Brain microvascular endothelial cell (primary cell): Measurements from ENCODE around the gene RBPJL.

Source experiments
- DNase-seq: peaks from one replicate; pipeline ENCODE4 v3.0.0-alpha.2; 2020
- H3K27ac ChIP-seq: fragments of 250-450 bp; sonication (Bioruptor Pico); 2 replicates; pipeline ENCODE4 v1.5.1; 2020; ENCODE audit warnings: mild to moderate bottlenecking, moderate library complexity
- H3K27me3 ChIP-seq: fragments of 250-450 bp; sonication (Bioruptor Pico); replicated peaks from 2 replicates; pipeline ENCODE4 v1.5.1; 2020; ENCODE audit warnings: mild to moderate bottlenecking
- H3K36me3 ChIP-seq: fragments of 250-450 bp; sonication (Bioruptor Pico); replicated peaks from 2 replicates; pipeline ENCODE4 v1.5.1; 2020; ENCODE audit warnings: mild to moderate bottlenecking
- H3K4me3 ChIP-seq: 2 replicates; pipeline ENCODE4 v1.5.1; 2011; ENCODE audit warnings: low read depth, mild to moderate bottlenecking, control low read depth, low read length, moderate library complexity
- in situ Hi-C: cut with HindIII; loops from 2 replicates; pipeline ENCODE4 v1.10.0; 2017; ENCODE audit warnings: low sequenced_read_pairs, low pct_ligation_motif_present
- TF ChIP-seq, protein P1 (sequence below): IDR thresholded peaks from 2 replicates; pipeline ENCODE4 v1.5.1; 2011; ENCODE audit warnings: low read depth, mild to moderate bottlenecking, moderate library complexity, low read length, control low read depth, inconsistent platforms; ENCODE audit errors: missing control alignments

Gene RBPJL

DNA sequence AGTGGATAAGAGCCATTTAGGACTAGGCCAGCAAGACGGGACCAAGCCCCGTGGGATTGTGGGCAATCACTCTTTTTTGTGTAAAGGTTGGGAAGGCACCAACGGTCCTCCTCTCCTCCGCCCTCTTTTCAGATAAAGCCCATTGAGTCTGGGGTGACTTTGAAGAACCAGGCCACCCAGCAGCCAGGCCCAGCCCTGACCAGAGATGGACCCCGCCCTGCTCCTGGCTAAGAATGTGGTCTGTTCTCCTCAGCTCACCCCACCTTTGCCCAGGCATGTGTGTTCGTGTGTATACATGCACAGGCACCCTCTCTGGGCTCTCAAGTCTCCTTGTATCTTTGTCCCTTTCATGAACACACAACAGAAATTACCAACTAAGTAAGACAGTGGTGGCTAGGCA, 32.4 kb downstream of the RBPJL start:
- Histone ChIP-seq H3K27me3 (no peaks in the 10 kb centered on the region), H3K36me3 (peaks cover 42% of the 10 kb centered on the region), H3K4me3 (no peak overlapping the region), H3K27ac (no peak overlapping the region)
- in situ Hi-C loops: no loop called here
- no peak for DNase-seq
- TF ChIP-seq, protein P1, sequence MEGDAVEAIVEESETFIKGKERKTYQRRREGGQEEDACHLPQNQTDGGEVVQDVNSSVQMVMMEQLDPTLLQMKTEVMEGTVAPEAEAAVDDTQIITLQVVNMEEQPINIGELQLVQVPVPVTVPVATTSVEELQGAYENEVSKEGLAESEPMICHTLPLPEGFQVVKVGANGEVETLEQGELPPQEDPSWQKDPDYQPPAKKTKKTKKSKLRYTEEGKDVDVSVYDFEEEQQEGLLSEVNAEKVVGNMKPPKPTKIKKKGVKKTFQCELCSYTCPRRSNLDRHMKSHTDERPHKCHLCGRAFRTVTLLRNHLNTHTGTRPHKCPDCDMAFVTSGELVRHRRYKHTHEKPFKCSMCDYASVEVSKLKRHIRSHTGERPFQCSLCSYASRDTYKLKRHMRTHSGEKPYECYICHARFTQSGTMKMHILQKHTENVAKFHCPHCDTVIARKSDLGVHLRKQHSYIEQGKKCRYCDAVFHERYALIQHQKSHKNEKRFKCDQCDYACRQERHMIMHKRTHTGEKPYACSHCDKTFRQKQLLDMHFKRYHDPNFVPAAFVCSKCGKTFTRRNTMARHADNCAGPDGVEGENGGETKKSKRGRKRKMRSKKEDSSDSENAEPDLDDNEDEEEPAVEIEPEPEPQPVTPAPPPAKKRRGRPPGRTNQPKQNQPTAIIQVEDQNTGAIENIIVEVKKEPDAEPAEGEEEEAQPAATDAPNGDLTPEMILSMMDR: no peak

DNA sequence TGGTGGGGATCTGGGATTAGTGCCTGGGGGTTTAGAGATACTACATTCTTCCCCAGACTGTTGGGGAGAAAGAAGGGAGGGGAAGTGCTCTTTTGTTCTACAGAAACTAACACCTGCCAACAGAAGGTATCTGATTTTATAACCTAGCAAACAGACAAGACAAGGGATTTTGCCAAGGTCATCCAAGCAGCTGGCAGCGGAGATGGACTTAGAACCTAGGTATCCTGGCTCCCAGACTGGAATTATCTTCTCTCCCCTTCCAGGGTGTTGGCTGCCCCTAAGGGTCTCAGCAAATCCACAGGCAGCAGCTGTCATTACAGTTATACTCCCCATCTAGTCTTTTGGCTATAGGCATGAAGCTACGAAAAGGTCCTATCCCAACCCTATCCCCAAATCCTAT, 33.2 kb downstream of the RBPJL start:
- TF ChIP-seq, protein P1: no peak
- Histone ChIP-seq H3K27me3 (no peaks in the 10 kb centered on the region), H3K27ac (no peak overlapping the region), H3K4me3 (no peak overlapping the region), H3K36me3 (peaks cover 42% of the 10 kb centered on the region)
- DNase-seq: no peak
- in situ Hi-C loops: no loop called here

DNA sequence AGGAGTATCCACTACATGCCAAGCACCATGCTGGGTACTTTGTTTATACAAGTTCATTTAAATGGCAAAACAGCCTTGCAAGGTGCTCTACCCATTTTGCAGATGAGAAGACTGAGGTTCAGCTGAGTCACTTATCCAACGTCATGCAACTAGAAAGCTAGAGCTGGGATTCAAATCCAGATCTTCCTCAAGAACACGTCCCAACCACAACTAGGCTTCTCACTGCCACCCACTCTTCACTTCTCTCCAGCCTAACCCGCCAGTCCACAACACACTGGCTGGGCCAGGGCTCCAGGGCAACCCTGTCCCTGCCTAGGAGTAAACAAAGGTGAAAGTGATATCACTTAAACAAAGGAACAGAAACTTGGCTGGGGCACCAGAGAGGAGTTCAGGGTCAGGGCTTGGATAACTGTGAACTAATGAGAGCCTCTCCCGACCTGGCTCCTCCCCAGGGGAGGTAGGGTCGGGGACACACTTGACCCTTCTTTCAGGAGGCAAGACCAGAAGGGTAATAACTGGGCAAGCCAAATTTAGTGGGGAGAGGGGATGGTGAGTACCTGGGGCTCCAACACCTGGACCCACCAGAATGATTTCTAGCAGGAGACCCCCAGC, 33.7 kb downstream of the RBPJL start:
- Histone ChIP-seq H3K4me3 (no peak overlapping the region), H3K36me3 (peaks cover 37% of the 10 kb centered on the region), H3K27ac (no peak overlapping the region), H3K27me3 (no peaks in the 10 kb centered on the region)
- no peak for DNase-seq
- TF ChIP-seq, protein P1: no peak
- in situ Hi-C loops: no loop called here

DNA sequence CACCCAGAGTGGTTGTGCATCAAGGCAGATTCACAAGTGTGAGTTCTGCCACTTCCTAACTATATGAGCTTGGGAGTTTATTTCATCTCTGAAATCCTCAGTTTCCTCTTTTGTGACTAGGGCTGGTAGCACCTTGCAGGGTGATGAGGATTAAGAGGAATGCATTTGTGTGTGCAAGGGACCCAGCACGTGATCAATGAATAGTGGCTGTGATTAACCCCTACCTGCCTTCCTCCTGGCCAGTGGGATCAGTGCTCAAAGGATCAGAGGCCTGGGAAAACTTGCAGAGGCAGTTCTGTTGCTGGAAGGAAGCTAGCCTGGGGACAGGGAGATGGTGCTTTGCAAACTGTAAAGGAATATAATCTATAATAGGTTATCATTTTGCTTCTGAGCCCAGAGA, 34.3 kb downstream of the RBPJL start:
- H3K4me3 ChIP-seq: no peak overlapping the region
- H3K27ac ChIP-seq: no peak overlapping the region
- H3K27me3 ChIP-seq: no peaks in the 10 kb centered on the region
- DNase-seq: no peak
- peaks cover 31% of the 10 kb centered on the region for H3K36me3 ChIP-seq
- TF ChIP-seq, protein P1: no peak
- in situ Hi-C loops: no loop called here

DNA sequence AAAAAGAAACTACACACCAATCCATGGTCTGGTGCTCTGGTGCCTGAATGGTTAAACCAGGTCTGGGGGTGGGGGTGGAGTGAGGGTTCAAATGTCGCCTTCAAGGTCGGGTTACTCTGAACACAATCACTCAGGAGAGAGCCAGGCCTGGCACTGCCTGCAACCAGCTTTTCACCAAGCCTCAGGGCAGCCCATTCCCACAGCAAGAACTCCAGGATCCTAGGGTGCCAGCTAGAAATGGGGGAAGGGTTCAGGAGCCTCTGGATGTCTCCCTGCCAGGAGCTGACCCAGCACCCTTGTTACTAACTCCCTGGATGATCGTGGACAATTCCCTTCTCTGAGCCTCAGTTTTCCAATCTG, 34.9 kb downstream of the RBPJL start:
- no peak for DNase-seq
- Histone ChIP-seq H3K4me3 (no peak overlapping the region), H3K27me3 (no peaks in the 10 kb centered on the region), H3K36me3 (peaks cover 29% of the 10 kb centered on the region), H3K27ac (peak overlapping the region; percentile 61)
- in situ Hi-C loops: no loop called here
- TF ChIP-seq, protein P1: no peak
